ENCODE measurements around the gene ZNF627.
A peak's percentile ranks its signal among the peaks of the same experiment; 100 is the strongest.

The ZNF627 gene

DNA sequence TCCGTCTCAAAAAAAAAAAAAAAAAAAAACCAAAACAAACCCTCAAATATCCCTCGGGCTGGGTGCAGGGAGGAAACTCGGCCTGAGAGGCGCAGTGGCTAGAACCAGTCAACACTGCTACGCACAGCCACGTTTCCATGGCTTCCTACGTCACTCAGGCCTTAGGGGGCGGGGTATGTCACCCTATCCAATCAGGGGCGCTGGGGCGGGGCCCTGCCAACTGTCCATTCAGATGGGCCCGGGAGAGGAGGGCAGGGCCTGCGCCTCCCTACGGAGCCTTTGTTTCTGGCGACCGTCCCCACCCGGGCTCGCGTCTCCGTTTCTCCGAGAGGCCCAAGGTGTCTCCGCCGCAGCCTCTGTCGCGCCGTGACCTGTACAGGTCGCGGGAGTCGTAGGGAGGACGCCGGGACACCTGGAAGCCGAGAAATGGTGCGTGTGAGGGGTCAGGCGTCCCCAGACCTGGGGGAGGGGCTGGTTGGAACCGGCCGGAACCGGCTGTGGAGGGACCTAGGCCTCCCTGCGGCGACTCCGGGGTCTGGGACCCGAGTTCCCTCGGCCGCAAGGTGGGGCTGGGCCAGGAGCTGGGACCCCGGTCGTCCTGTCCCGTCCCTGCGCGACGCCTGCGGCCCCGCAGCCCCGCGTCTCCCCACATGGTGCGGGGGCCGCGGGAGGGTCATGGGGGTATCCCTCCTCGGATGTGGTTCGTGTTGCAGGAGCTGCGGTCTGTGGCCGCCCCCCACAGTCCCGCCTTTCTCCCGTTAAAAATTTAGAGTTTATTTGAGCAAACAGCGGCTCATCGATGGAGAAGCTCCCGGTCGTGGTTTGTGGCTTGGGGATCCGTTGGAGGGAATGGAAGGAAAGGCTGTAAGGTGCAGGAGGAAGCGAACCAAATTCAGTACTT lies at the start of gene ZNF627:
ZNF627 (plus strand) TSS at position 282 of the 901 bp plus-strand sequence; CDS start at position 427, 145 bp downstream.
- Mint-ChIP-seq H3K27ac (peak within 1 kb of the TSS; percentile 86), H3K27me3 (no peaks in the 10 kb centered on the region), H3K4me3 (peak within 1 kb of the TSS; percentile 95), H3K9me3 (no peaks in the 10 kb centered on the region), H3K36me3 (peaks cover 7% of the 10 kb centered on the region), H3K4me1 (peaks cover 38% of the 10 kb centered on the region)
- ATAC-seq, result peak; percentile 100

DNA sequence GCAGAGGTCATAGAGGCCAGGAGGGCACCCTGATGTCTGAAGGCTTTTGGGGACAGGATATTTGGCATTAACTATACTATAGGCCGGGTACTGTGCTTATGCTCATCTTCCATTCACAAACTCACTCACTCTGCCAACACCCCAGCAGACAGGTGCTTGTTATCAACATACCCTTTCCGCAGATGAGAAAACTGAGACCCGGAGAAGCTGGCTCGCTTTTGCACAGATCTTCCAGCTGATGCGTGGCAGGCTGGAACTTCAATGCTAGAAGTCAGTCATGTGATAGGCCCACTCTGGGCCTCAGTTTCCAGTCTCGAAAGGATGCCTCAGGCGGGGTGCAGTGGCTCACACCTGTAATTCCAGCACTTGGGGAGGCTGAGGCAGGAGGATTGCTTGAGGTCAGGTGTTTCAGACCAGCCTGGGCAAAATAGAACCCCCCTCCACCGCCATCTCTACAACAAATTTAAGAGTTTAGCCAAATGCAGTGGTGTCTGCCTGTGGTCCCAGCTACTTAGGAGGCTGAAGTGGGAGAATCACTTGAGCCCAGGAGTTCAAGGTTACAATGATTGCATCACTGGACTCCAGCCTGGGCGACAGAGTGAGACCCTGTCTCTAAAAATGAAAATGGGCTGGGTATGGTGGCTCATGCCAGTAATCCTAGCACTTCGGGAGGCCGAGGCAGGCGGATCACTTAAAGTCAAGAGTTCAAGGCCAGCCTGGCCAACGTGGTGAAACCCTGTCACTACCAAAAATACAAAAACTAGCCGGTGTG lies 49.2 kb upstream of the ZNF627 start:
- no peak for ATAC-seq
- H3K4me3 Mint-ChIP-seq, result no peak overlapping the region
- H3K4me1 Mint-ChIP-seq, result peaks cover 16% of the 10 kb centered on the region
- no peaks in the 10 kb centered on the region for H3K27me3 Mint-ChIP-seq
- H3K27ac Mint-ChIP-seq, result no peak overlapping the region
- peaks cover 18% of the 10 kb centered on the region for H3K36me3 Mint-ChIP-seq
- no peaks in the 10 kb centered on the region for H3K9me3 Mint-ChIP-seq

DNA sequence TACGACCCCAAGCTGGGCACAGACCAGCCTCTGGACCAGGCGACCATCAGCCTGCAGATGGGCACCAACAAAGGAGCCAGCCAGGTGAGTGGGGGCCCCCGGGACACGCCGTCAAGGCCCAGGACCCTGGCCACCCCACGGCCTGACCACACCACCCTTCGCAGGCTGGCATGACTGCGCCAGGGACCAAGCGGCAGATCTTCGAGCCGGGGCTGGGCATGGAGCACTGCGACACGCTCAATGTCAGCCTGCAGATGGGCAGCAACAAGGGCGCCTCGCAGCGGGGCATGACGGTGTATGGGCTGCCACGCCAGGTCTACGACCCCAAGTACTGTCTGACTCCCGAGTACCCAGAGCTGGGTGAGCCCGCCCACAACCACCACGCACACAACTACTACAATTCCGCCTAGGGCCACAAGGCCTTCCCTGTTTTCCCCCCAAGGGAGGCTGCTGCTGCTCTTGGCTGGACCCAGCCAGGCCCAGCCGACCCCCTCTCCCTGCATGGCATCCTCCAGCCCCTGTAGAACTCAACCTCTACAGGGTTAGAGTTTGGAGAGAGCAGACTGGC lies 47.8 kb upstream of the ZNF627 start:
- H3K27ac Mint-ChIP-seq, result no peak overlapping the region
- no peaks in the 10 kb centered on the region for H3K27me3 Mint-ChIP-seq
- no peak overlapping the region for H3K4me3 Mint-ChIP-seq
- no peaks in the 10 kb centered on the region for H3K9me3 Mint-ChIP-seq
- ATAC-seq, result no peak
- H3K36me3 Mint-ChIP-seq, result peaks cover 27% of the 10 kb centered on the region
- H3K4me1 Mint-ChIP-seq, result peaks cover 29% of the 10 kb centered on the region

DNA sequence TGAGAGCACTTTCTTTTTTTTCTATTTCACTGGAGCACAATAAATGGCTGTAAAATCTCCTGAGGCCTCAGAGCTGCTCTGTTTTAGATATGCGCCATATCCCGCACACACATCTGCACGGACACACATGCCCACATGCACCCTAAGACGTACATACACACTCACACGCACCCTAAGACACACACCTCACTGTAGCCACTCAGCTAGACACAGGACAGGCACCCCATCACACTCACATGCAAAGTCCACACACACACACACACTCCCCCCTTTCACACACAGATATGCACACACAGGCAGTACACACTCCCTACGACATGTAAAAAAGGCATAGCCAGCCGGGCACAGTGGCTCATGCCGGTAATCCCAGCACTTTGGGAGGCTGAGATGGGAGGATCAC lies 47.0 kb upstream of the ZNF627 start:
- Mint-ChIP-seq H3K4me1 (peaks cover 32% of the 10 kb centered on the region), H3K4me3 (no peak overlapping the region), H3K9me3 (no peaks in the 10 kb centered on the region), H3K27ac (no peak overlapping the region), H3K36me3 (peaks cover 29% of the 10 kb centered on the region), H3K27me3 (no peaks in the 10 kb centered on the region)
- no peak for ATAC-seq

DNA sequence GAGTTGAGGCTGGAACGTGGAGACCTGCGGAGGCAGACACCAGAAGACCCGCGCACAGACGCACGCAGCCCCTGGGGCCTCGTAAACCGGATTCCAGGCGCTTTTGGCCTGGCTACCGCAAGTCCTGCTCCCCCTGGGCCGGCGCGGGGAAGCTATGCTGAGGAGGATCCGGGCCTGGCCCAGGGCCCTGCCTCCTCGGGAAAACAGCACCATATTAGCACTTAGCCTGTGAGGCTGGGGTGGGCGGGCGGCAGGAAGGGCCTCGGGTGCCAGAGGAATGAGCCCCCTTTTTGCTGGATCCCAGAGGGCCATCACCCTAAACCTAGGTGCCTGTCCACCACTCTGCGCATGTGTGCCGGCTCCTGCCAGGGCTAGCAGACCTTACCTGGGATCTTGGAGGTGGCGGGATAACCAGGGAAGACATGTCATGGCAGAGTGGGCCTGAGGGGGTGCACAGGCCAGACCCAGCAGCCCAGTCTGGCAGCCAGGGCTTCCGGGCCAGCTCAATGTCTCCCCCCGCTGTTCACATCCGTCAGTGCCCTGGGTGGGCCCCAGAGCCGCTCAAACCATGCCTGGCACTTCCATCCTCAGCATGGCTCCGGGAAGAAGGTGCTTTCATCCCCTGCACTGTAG lies 45.6 kb upstream of the ZNF627 start:
- H3K4me3 Mint-ChIP-seq, result no peak overlapping the region
- H3K4me1 Mint-ChIP-seq, result peaks cover 47% of the 10 kb centered on the region
- no peaks in the 10 kb centered on the region for H3K9me3 Mint-ChIP-seq
- ATAC-seq, result no peak
- H3K27me3 Mint-ChIP-seq, result no peaks in the 10 kb centered on the region
- peaks cover 42% of the 10 kb centered on the region for H3K36me3 Mint-ChIP-seq
- peak overlapping the region; percentile 84 for H3K27ac Mint-ChIP-seq

DNA sequence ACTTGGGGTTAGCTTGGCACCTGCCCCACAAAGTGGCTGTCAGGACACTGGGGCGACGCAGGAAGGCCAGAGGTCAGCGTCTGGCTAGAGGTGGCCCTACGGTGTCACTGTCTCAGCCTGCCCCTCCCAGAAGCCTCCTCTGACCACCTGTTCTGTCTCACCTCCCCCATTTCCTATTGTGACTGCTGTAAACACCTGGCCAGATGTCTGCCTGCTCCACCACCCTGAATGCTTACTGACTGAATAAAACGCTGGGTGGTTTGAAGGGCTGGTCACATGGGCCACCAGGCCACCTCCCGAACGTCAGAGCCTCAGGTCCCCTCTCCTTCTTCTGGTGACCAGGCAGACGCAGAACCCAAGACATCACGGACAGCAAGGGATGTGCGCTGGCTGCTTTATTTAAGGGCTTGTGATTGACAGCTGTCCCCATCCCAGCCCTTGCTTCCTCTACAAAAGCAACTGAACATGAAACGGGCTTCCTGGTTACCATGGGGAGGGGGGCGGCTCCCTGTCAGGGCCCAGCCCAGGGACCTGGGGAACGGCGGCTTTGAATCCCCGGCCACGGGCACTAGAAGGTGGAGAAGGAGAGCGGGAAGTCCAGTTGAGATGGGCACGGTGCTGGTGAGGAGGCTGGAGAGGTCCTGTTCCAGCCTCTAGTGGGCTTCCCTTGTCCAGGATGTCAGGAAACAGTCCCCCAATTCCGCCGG lies 44.5 kb upstream of the ZNF627 start:
- peaks cover 56% of the 10 kb centered on the region for H3K4me1 Mint-ChIP-seq
- peak; percentile 43 for ATAC-seq
- H3K4me3 Mint-ChIP-seq, result peak overlapping the region; percentile 30
- H3K27me3 Mint-ChIP-seq, result no peaks in the 10 kb centered on the region
- H3K36me3 Mint-ChIP-seq, result peaks cover 46% of the 10 kb centered on the region
- peak overlapping the region; percentile 84 for H3K27ac Mint-ChIP-seq
- H3K9me3 Mint-ChIP-seq, result no peaks in the 10 kb centered on the region

DNA sequence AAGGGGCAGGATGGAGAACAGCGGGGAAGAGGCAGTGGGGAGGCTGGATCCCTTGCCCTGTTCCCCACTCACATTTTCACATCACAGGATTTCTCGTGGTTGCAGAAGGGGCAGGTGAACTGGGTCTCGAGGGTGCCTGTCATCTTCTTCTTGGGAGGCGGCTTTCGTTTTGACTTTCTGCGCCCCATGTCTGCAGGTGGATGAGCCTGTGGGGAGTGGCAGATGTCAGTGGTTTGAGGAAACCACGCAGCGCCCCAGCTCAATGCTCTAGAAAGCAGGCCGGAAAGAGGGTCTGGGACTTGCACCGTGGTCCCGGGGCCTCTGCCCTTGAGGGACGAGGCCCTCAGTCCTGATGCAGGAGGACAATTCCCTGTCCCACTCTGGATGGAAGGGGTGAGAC lies 43.1 kb upstream of the ZNF627 start:
- peak; percentile 67 for ATAC-seq
- peaks cover 63% of the 10 kb centered on the region for H3K4me1 Mint-ChIP-seq
- H3K27me3 Mint-ChIP-seq, result no peaks in the 10 kb centered on the region
- H3K9me3 Mint-ChIP-seq, result no peaks in the 10 kb centered on the region
- H3K36me3 Mint-ChIP-seq, result peaks cover 46% of the 10 kb centered on the region
- H3K27ac Mint-ChIP-seq, result peak overlapping the region; percentile 84
- H3K4me3 Mint-ChIP-seq, result peak overlapping the region; percentile 36

DNA sequence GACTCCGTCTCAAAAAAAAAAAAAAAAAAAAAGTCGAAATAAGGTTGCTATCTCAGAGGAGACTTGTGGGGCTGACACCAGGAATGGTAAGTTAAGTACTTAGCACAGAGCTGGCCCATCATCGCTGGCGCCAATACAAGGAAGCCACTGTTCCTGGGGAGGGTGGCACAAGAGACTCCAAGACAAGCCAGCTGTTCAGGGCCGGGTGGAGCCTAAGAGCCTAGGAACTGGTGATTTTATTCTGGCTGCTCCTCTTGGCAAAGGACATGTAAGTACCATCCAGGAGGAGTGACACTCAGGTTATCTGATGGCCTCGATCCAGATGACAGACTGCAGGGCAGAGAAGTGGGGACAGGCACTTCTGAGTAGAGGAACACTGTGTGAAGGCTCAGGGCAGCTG lies 42.0 kb upstream of the ZNF627 start:
- H3K36me3 Mint-ChIP-seq, result peaks cover 46% of the 10 kb centered on the region
- H3K27ac Mint-ChIP-seq, result peak overlapping the region; percentile 84
- H3K9me3 Mint-ChIP-seq, result no peaks in the 10 kb centered on the region
- H3K4me1 Mint-ChIP-seq, result peaks cover 66% of the 10 kb centered on the region
- no peak for ATAC-seq
- peak overlapping the region; percentile 2 for H3K4me3 Mint-ChIP-seq
- no peaks in the 10 kb centered on the region for H3K27me3 Mint-ChIP-seq

DNA sequence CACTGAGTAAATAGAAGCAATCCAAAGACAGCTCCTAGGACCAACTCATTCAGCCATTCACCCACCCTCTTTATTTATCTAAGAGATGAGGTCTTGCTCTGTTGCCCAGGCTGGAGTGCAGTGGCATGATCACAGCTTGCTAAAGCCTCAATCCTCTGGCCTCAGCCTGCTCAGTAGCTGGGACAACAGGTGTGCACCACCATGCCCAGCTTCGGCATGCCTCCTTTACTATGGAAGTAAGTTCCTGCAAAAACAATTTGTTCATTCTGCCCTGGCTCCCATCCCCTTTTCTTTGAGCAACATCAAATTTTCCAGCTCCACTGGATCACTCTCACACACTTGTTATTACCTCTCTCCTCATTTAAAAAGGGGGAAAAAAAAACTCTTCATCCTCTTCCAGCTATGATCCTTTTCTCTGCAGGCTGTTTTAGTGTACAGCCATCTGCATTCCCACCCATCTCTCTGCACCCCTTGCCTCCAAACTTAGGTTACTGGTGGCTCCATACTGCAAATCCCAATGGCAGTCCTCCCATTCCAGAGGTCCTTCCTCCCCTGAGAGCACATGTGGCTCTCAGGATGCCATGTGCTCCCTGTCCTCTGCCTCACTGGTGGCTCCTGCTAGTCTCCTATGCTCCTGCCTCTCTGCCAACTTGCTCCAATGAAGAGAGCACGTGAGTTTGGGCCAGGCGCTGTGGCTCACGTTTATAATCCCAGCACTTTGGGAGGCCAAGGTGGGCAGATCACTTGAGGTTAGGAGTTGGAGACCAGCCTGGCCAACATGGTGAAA lies 40.5 kb upstream of the ZNF627 start:
- Mint-ChIP-seq H3K27ac (peak overlapping the region; percentile 71), H3K27me3 (no peaks in the 10 kb centered on the region), H3K9me3 (no peaks in the 10 kb centered on the region), H3K36me3 (peaks cover 37% of the 10 kb centered on the region), H3K4me1 (peaks cover 71% of the 10 kb centered on the region), H3K4me3 (peak overlapping the region; percentile 41)
- ATAC-seq, result no peak

DNA sequence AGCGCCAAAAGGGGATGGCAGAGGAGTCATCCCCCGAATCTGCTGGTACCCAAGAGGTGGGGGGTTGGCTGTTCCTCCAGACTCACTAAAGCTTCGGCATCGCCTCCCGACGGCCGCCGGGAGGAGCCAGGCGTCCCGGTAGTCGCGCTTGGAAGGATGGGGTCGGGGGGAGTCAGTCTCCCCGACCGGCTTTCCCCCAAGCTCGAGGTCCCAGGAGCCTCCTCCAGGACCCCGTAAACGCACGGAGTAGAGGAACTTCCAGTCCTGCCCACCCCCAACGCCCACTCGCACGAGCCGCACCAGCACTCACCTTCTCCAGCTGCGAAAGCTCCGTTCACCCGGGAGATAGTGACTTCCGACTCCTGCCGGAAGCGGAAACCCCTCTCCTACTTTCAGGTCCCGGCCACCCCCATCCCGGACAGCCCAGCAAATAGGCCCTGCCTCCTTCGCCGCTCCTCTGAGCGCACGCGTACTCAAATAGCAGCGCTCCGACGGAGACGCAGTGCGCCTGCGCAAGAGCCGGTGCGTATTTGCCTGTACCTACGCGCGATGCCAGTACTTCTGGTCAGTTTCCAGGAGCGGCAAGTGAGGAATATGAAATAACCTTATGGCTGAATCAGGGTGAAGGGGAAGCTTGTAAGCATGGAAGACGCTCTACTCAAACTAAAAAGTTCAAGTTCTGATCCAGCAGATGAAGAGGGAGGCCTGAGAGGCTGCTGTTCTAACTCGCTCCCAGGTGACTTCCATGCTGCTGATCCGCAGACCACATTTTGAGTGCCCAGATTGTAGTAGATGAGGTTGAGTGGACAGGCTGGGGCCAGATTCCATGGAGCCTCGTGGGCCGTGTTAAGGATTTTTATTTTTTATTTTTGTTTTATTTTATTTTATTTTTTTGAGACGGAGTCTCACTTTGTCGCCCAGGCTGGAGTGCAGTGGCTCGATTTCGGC lies 38.1 kb upstream of the ZNF627 start, which contains the start of gene ELOF1:
ELOF1 (minus strand) TSS at position 350 of the 948 bp plus-strand sequence. CDS start 4,883 bp downstream, outside the sequence.
- Mint-ChIP-seq H3K27me3 (no peaks in the 10 kb centered on the region), H3K36me3 (peaks cover 20% of the 10 kb centered on the region), H3K27ac (peak within 1 kb of the TSS; percentile 86), H3K4me1 (peaks cover 66% of the 10 kb centered on the region), H3K9me3 (no peaks in the 10 kb centered on the region), H3K4me3 (peak within 1 kb of the TSS; percentile 88)
- peak; percentile 93 for ATAC-seq

DNA sequence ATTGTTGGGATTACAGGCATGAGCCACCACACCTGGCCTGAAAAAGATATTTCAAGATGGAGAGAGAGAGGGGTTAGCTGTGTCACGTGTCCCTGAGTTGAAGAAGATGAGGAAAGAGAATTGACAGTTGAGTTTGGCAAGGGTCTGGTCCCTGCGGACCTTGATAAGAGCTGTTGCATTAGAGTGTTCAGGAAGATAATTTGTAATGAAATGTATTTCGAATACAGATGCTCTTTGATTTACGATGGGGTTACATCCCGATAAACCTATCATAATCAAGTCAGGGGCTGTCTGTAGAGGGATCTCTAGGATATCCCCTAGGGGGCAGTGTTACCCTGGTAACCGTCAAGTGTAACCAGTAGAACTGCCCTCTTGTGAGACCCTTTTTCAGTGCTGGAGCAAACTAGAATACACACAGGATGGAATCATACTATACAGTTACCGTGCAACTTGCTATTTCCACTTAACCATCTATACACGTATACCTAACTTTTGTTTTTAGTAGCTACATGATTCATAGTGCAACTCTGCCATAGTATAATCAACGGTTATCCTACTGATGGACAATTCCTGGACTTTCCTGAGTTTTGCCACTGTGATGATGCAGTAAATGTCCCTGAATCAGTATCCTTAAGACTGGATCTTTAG lies 36.8 kb upstream of the ZNF627 start:
- peak overlapping the region; percentile 86 for H3K27ac Mint-ChIP-seq
- H3K27me3 Mint-ChIP-seq, result no peaks in the 10 kb centered on the region
- peak overlapping the region; percentile 88 for H3K4me3 Mint-ChIP-seq
- peaks cover 70% of the 10 kb centered on the region for H3K4me1 Mint-ChIP-seq
- no peaks in the 10 kb centered on the region for H3K9me3 Mint-ChIP-seq
- peak; percentile 83 for ATAC-seq
- H3K36me3 Mint-ChIP-seq, result peaks cover 15% of the 10 kb centered on the region

DNA sequence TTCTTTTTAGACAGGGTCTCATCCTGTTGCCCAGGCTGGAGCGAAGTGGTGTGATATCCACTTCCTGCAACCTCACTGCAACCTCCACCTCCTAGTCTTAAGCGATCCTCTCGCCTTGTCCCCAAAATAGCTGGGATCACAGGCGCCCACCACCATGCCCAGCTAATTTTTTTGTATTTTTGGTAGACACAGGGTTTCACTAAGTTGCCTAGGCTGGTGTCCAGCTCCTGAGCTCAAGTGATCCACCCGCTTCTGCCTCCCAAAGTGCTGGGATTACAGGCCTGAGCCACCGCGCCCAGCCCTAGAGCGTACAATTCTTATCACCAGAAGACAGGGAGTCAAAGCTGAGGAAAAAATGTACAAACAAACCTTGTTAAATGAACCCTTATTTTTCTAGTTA lies 33.8 kb upstream of the ZNF627 start:
- peak overlapping the region; percentile 99 for H3K27ac Mint-ChIP-seq

More for the DNA sequence above, 33.8 kb upstream of the ZNF627 start:
- no peak for ATAC-seq
- Mint-ChIP-seq H3K4me3 (no peak overlapping the region), H3K27me3 (no peaks in the 10 kb centered on the region), H3K36me3 (peaks cover 6% of the 10 kb centered on the region), H3K4me1 (peaks cover 57% of the 10 kb centered on the region), H3K9me3 (peaks cover 2% of the 10 kb centered on the region)
